GM23248 (cell line): Measurements from ENCODE around the gene USP6.
"Not testable (repeated sequence)": the region's sequence is repeated elsewhere in the genome, so short reads cannot be mapped to it uniquely, and the experiment has no call there.

Source experiments
- EZH2 ChIP-seq: fragments of 200-600 bp; sonication (generic); IDR thresholded peaks from 2 replicates; pipeline ENCODE4 v1.6.1; 2018; ENCODE audit warnings: antibody characterized with exemption, mild to moderate bottlenecking; ENCODE audit not compliant: insufficient read depth, poor library complexity, severe bottlenecking
- EZH2phosphoT487 ChIP-seq: fragments of 200-600 bp; sonication (generic); IDR thresholded peaks from 2 replicates; pipeline ENCODE4 v1.6.1; 2018; ENCODE audit warnings: antibody characterized with exemption, moderate library complexity, mild to moderate bottlenecking, low read depth; ENCODE audit not compliant: insufficient read depth

DNA sequence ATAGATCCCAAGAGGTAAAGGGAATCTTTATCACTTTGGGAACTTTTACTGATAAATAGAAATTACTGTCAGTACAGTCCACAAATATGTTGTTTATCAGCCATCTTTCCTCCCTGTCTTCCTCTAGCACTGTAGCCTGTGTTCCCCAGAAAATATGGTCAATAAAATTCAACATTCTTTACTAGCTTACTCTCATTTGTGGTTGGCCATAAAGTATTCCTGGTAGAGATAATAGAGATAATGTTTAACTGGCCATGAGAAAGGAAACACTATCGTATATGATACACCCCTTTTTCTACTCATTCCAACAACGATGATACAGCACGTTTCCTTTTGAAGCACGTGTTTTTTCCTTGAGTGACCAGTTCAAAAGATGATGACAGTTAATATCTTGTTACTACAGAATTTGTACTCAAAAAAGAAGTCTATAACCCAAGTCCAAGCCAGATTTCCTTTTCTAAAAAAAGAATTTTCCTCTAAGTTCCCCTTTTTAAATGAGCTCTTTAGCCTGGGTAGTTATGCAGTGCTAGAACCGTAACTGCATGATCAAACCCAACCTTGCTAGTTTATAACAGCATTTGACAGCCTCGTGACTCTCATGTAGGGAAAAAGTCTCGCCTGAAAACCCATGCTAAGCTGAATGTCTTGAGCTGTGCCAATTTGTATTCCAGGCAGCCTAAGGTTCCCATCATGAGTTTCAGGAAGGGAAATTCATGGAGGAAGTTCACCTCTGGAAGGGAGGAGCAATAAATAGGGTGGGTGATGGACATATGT lies 50.1 kb downstream of the USP6 start:
- TF ChIP-seq EZH2, EZH2phosphoT487: not testable (repeated sequence)
